ENCODE measurements around the gene PI4KB.
"Not testable (repeated sequence)": the region's sequence is repeated elsewhere in the genome, so short reads cannot be mapped to it uniquely, and the experiment has no call there.

DNA sequence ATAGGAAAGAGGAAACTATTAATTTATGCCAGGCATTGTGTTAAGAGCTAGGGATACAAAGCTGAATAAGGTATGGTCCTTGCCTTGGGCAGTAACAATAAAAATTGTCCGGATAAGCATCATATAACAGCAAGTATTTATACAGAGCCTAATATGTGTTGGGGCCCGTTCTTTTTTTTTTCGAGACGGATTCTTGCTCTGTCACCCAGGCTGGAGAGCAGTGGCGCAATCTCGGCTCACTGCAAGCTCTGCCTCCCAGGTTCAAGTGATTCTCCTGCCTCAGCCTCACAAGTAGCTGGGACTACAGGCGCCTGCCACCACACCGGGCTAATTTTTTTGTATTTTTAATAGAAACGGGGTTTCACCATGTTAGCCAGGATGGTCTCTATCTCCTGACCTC lies 23.1 kb upstream of the PI4KB start:
- not testable (repeated sequence) for TF ChIP-seq EZH2phosphoT487 (IDR thresholded peaks at IDR 0.05; ENCODE audit: borderline replicate concordance)
- TF ChIP-seq, protein P1, sequence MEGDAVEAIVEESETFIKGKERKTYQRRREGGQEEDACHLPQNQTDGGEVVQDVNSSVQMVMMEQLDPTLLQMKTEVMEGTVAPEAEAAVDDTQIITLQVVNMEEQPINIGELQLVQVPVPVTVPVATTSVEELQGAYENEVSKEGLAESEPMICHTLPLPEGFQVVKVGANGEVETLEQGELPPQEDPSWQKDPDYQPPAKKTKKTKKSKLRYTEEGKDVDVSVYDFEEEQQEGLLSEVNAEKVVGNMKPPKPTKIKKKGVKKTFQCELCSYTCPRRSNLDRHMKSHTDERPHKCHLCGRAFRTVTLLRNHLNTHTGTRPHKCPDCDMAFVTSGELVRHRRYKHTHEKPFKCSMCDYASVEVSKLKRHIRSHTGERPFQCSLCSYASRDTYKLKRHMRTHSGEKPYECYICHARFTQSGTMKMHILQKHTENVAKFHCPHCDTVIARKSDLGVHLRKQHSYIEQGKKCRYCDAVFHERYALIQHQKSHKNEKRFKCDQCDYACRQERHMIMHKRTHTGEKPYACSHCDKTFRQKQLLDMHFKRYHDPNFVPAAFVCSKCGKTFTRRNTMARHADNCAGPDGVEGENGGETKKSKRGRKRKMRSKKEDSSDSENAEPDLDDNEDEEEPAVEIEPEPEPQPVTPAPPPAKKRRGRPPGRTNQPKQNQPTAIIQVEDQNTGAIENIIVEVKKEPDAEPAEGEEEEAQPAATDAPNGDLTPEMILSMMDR (conservative IDR thresholded peaks at IDR 0.05; ENCODE audit: low read length): not testable (repeated sequence)

All from Loucy (cell line).